Measurements from ENCODE around the gene PTPN20. TPM values are rescaled to one million over a fixed set of nuclear protein-coding genes. Genes with fewer than 3 reads are reported as not detected.
A peak's percentile ranks its signal among the peaks of the same experiment; 100 is the strongest.

The PTPN20 gene
- total RNA-seq, 3 donors from 2014 or later = 0.64 to 14.8 (median 5.6) TPM

DNA sequence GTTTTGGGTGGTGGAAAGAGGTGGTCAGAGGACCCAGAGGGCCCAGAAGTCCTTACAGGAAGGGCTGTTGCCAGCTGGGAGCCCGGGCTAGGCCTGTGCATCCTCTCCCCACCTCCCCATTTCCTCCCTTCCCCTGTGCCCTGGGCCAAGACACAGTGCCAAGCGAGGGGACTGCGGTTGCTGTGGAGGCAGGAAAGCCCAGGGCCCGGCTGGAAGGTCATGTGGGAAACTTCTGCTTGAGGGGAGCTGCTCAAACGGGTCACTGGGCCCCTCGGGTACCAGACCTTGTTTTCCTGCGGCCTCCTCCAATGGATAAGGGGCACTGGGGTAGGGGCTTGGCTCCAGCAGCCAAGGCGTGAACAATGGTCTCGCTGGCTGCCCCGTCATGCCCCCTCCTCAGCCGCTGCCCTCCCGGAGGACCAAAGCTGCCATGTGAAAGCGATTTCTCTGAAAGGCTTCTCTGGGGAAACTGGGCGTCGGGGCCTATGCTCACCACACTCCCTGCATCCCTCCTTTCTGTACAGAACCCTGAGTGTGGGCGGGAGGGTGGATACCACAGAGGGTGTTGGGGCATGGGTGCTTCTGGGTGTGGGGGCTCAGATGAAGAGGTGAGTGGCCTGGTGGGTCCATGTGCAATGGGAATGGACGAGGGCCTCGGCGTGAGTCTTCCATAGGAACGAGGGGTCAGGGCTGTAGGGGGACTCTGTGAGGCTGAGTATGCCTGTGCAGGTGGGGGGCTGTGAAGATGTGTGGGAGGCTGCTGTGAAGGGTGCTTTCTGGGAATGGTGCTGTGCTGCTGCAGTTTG is 135.3 kb downstream of the PTPN20 start:
- H3K9me3 ChIP-seq = no peaks in the 10 kb centered on the region
- no peaks in the 10 kb centered on the region for H3K36me3 ChIP-seq
- H3K27ac ChIP-seq = no peak overlapping the region
- no peaks in the 10 kb centered on the region for H3K4me1 ChIP-seq
- H3K27me3 ChIP-seq = no peaks in the 10 kb centered on the region
- no peak overlapping the region for H3K4me3 ChIP-seq
- no peak for TF ChIP-seq POLR2A (IDR thresholded peaks at IDR 0.05)
- TF ChIP-seq, protein P1, sequence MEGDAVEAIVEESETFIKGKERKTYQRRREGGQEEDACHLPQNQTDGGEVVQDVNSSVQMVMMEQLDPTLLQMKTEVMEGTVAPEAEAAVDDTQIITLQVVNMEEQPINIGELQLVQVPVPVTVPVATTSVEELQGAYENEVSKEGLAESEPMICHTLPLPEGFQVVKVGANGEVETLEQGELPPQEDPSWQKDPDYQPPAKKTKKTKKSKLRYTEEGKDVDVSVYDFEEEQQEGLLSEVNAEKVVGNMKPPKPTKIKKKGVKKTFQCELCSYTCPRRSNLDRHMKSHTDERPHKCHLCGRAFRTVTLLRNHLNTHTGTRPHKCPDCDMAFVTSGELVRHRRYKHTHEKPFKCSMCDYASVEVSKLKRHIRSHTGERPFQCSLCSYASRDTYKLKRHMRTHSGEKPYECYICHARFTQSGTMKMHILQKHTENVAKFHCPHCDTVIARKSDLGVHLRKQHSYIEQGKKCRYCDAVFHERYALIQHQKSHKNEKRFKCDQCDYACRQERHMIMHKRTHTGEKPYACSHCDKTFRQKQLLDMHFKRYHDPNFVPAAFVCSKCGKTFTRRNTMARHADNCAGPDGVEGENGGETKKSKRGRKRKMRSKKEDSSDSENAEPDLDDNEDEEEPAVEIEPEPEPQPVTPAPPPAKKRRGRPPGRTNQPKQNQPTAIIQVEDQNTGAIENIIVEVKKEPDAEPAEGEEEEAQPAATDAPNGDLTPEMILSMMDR (IDR thresholded peaks at IDR 0.05) = no peak
- TF ChIP-seq POLR2AphosphoS5 (IDR thresholded peaks at IDR 0.05) = no peak
- intact Hi-C loops (cut with DNase I; ENCODE audit: low total_unique reads) = no loop called here
- DNase-seq (ENCODE audit: low spot score in 2 of 2) = peak in 1 of 2 donors; percentile 33

DNA sequence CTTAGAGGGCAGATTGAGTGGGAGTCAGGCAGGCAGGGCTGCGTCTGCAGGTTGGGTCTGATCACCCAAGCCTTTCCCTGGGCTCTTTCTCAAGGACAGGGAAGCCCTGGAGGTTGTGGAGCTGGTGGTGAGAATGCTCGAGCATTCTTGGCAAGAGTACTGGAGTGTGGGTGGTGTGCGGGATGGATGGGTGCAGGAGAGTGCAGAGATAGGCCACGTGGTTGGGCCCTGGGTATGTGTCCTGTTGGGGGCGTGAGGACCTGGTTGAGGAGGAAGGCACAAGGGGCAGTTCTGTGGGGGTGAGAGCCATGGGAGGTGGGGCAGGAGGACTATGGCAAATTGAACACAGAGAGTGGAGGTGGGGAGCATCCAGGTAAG is 135.9 kb downstream of the PTPN20 start:
- Histone ChIP-seq H3K36me3 (no peaks in the 10 kb centered on the region), H3K9me3 (no peaks in the 10 kb centered on the region), H3K27me3 (no peaks in the 10 kb centered on the region), H3K27ac (no peak overlapping the region), H3K4me3 (no peak overlapping the region), H3K4me1 (no peaks in the 10 kb centered on the region)
- DNase-seq (ENCODE audit: low spot score in 2 of 2) = peak in 1 of 2 donors; percentile 25
- TF ChIP-seq POLR2AphosphoS5 (IDR thresholded peaks at IDR 0.05) (no peak), POLR2A (IDR thresholded peaks at IDR 0.05) (no peak)
- TF ChIP-seq, protein P1 (IDR thresholded peaks at IDR 0.05) = no peak
- intact Hi-C loops (cut with DNase I; ENCODE audit: low total_unique reads) = no loop called here

DNA sequence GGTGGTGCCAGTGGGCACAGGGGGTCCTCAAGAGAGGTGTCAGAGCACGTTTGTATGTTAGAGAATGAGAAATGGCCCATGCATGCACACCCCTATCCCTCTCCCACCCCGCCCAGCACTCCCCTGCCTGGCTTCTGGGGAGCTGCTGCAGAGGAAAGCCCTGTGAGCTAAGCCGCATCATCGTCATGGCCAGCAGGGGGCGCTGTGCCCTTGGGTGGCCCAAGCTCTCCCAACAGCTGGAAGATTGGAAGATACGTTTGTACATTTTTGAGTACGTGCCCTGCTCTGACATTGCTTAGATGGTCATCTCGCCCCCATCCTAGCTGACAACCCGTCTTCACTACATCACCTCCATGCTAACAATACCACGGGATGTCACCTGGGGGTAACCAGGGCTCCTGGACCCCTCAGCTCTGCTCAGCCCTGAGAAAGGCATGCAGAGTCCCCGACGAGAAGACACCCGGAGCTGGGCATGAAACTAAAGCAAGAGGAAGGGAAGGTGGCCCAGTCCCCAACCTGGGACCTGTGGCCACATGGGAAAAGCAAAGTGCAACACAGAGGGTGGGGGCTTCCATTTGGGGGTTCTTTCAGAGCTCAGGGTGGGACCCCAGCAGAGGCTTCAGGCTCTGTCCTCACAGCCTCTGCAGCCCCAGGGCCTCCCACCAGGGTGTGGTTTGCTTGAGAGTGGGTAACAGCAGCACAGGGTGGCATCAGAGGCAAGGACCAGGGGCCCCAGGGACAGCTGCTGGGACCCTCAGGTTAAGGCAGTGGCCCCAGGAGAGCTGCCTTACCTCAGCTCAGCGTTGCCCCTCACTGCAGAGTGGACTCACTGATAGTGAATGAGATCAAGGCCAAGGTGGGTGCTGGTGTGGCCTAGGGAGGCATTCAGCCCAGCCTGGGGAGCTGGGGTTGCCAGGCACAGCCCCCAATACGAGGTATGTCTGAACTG is 136.6 kb downstream of the PTPN20 start:
- no peak for TF ChIP-seq POLR2AphosphoS5 (IDR thresholded peaks at IDR 0.05)
- no peak for TF ChIP-seq POLR2A (IDR thresholded peaks at IDR 0.05)
- TF ChIP-seq, protein P1 (IDR thresholded peaks at IDR 0.05) = peak; percentile 28 to 82 (median 53)
- Histone ChIP-seq H3K36me3 (no peaks in the 10 kb centered on the region), H3K4me1 (no peaks in the 10 kb centered on the region), H3K4me3 (no peak overlapping the region), H3K27ac (no peak overlapping the region), H3K9me3 (no peaks in the 10 kb centered on the region), H3K27me3 (no peaks in the 10 kb centered on the region)
- intact Hi-C loops (cut with DNase I; ENCODE audit: low total_unique reads) = no loop called here
- DNase-seq (ENCODE audit: low spot score in 2 of 2) = peak in 1 of 2 donors; percentile 82

DNA sequence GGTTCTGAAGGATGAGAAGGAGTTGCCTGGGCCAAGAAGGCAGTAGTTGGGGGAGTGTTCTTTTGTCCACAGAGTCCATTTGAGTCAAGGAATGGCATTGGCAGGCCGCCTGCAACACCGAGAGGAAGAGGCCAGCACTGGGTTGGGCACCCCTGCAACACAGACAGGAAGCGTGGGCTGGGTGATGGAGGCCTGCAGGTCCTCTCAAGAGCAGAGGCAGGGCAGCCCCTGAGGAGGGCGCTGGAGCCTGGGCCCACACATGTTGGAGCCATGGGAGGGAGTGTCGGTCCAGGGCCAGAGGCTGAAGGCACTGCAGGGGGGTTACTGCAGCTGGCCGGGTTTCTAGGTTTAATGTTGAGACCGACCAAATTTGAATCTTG is 137.3 kb downstream of the PTPN20 start:
- DNase-seq (ENCODE audit: low spot score in 2 of 2) = no peak
- no peak overlapping the region for H3K4me3 ChIP-seq
- TF ChIP-seq, protein P1 (IDR thresholded peaks at IDR 0.05) = no peak
- TF ChIP-seq POLR2A (IDR thresholded peaks at IDR 0.05) = no peak
- intact Hi-C loops (cut with DNase I; ENCODE audit: low total_unique reads) = no loop called here
- H3K27ac ChIP-seq = no peak overlapping the region
- no peaks in the 10 kb centered on the region for H3K4me1 ChIP-seq
- no peaks in the 10 kb centered on the region for H3K9me3 ChIP-seq
- H3K27me3 ChIP-seq = no peaks in the 10 kb centered on the region
- H3K36me3 ChIP-seq = no peaks in the 10 kb centered on the region
